GM08714 (cell line): ENCODE data around the gene AFG1L.
"Not testable (repeated sequence)": the region's sequence is repeated elsewhere in the genome, so short reads cannot be mapped to it uniquely, and the experiment has no call there.

Experiments
- H3K4me3 ChIP-seq: fragments of 200-500 bp; sonication (Bioruptor generic); 2 replicates; pipeline ENCODE4 v1.5.1; 2014; ENCODE audit warnings: mild to moderate bottlenecking, low read length, inconsistent platforms
- ZNF274 ChIP-seq: IDR thresholded peaks from 2 replicates; pipeline ENCODE4 v1.6.1; 2012; ENCODE audit warnings: mild to moderate bottlenecking, low read depth, low read length

Gene AFG1L

DNA sequence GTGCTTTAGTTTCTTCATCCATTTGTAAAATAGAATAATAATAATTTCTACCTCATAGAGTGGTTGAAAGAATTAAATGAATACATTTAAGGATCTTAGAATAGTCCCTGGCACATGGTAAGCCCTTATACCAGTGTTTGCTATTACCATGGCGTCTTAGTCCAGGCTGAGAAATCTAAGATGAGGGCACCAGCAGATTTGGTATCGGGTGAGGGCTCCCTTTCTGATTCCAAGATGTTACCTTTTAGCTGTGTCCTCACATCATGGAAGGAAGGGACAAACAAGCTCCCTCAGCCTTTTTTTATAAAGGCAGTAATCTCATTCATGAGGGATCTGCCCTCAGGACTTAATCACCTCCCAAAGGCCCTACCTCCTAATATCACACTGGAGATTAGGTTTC lies 141.9 kb downstream of the AFG1L start:
- no peak overlapping the region for H3K4me3 ChIP-seq
- TF ChIP-seq ZNF274 = no peak

DNA sequence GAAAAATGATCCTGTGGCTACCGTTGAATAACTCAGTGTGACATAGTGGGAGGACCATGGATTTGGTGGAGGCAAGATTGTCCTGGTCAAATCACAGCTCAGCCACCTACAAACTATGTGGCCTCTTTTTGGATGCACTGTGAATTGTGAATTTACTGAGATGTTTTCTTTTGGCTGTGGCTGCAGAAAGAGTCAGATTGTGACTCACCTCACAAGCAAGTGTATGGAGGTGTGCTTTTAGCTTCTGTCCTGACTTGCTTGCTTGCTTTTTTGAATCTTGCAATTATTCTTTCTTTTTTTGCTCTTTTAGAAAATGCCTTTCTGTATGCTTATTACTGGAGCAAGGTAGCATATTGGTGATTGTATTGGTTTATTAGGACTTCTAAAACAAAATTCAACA lies 143.0 kb downstream of the AFG1L start:
- TF ChIP-seq ZNF274 = no peak
- no peak overlapping the region for H3K4me3 ChIP-seq

DNA sequence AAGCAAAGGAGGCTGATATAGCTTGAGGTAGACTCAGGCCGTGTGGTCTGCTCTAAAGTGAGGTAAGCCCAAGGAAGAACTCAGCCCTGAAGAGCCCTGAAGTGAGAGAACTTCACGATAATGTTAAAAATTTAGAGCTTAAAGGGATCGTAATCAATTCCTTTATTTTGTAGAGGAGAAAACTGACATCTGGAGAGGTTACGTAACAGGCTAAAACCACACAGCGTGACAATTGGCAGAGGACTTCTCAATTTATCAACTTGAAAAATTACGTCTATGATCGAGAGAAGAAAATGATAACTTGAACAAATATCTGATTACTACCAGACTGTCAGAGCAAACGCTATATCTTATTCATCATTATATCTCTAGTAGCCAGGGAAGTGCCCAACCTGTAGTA lies 144.1 kb downstream of the AFG1L start:
- no peak for TF ChIP-seq ZNF274
- no peak overlapping the region for H3K4me3 ChIP-seq

DNA sequence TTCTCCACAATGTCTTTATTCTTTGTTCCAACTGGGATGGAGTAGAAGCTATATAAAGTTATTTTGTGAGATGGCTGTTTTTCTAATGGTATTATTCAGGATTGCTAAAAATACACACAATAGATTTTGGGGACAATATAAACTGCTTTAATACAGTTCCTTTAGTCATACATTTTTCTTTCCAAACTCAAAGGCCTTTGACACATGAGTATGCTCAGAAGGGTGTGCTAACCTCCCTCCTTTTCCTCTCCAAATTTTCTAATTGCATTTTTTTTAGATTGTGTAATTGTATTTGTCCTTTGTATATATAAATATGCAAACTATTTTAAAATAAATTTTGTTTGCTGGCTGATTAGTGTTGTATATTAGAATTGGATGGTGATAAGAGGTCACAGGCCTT lies 146.3 kb downstream of the AFG1L start:
- no peak overlapping the region for H3K4me3 ChIP-seq
- no peak for TF ChIP-seq ZNF274

DNA sequence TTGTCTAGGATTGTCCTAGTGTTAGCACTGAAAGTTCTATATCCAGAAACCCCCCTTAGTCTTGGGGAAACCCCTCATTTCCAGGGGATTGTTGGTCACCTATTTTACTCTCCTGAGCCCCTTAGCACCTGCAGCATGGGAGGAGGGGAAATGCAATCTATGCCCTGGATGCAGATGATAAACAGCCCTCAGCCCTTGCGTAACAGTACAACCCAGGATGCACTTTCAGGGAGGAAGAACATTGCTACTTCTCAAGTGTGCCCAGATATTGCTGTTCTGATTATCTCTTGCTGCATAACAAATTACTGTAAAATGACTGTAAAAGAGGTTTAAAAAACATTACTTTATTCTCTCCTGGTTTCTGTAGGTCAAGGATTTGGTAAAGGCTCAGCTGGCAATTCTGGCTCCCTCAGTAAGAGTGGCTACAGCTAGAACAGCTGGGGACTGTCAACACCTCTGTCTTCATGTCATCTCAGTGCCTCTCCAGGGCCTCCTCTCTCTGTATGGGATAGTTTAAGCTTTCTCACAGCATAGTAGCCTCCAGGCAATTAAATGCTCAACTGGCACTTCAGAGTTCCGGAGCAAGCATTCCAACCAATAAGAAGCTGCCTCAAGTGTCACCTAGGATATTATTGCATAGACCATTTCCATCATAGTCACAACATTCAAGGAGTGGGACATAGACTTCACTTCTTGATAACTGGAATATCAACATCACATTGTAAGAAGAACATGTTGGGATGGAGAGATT lies 148.1 kb downstream of the AFG1L start:
- no peak for TF ChIP-seq ZNF274

DNA sequence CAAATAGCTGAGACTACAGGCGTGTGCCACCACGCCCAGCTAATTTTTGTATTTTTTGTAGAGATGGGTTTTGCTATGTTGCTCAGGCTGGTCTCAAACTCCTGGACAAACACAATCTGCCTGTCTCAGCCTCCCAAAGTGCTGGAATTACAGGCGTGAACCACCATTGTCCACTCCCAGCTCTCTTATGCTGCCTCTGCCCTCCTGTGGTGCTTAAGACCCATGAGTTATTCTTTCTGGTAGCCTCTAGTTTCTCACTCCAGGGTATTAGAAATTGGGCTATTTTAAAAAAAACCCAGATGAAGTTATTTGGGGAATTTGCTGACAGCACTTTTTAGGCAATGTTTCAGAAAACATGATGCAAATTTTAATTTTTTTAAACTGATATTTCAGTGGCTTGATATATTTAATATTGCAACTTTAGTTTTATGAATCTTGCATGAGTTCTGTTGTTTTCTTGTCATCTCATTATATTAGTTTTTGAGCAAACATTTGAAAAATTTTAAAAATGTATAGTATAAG lies 151.8 kb downstream of the AFG1L start:
- no peak for TF ChIP-seq ZNF274
- no peak overlapping the region for H3K4me3 ChIP-seq

More for the DNA sequence above, 148.1 kb downstream of the AFG1L start:
- no peak overlapping the region for H3K4me3 ChIP-seq

DNA sequence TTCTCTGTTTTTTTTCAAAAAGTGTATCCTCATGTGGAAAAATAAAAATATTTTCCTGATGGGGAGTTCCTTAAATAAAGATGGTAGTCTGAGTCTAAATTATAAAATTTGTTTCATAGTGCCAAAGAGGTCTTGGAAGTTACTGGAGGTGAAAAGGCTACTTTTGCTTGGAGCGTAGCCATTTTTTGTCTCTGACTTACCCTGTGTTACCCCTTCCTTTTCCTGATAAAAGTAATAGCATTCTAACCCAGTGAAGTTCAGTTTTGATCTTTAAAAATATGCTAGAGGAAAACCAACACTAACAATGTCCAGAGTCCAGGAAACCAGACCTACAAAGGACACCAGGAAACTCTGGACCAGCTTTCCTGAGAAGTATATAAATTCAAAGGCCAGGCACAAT lies 153.6 kb downstream of the AFG1L start:
- no peak overlapping the region for H3K4me3 ChIP-seq
- TF ChIP-seq ZNF274 = no peak

DNA sequence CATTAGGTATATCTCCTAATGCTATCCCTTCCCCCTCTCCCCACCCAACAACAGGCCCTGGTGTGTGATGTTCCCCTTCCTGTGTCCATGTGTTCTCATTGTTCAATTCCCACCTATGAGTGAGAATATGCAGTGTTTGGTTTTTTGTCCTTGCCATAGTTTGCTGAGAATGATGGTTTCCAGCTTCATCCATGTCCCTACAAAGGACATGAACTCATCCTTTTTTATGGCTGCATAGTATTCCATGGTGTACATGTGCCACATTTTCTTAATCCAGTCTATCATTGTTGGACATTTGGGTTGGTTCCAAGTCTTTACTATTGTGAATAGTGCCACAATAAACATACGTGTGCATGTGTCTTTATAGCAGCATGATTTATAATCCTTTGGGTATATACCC lies 154.9 kb downstream of the AFG1L start:
- H3K4me3 ChIP-seq = not testable (repeated sequence)

DNA sequence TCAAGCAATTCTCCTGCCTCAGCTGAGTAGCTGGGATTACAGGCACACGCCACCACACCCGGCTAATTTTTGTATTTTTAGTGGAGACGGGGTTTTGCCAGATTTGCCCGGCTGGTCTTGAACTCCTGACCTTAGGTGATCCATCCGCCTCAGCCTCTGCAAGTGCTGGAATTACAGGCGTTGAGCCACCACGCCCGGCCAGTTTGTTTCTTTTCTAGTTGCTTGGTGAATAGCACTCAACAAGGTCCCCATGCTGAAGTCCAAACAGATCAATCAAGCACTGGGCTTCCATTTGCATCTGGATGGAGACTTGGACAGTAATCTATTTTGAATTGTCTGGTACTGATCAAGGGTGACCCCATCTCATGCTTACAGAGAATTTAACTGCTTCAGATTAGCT lies 157.0 kb downstream of the AFG1L start:
- no peak for TF ChIP-seq ZNF274
- no peak overlapping the region for H3K4me3 ChIP-seq

DNA sequence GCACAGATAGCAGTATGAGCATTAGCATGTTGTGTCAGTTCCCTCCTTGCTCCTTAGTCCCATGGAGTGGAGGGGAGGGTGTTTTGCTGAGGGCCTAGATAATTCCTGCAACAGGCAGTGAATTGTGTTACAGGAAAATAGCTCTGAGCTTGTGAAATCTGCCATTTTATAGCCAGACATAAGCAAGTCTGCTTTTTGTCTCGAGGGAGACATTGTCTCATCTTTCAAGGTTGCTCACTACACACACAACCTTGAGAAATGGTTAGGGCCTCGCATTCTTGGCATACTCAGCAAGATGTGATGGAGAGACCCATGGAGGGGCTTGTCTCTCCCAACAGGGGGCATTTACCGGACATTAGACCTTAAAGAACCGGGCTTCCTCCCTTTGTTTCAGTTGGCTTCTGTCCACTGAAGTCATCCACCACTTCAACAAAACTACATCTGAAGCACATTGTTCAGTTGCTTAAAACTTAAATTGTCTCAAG lies 157.9 kb downstream of the AFG1L start:
- no peak overlapping the region for H3K4me3 ChIP-seq
- no peak for TF ChIP-seq ZNF274

DNA sequence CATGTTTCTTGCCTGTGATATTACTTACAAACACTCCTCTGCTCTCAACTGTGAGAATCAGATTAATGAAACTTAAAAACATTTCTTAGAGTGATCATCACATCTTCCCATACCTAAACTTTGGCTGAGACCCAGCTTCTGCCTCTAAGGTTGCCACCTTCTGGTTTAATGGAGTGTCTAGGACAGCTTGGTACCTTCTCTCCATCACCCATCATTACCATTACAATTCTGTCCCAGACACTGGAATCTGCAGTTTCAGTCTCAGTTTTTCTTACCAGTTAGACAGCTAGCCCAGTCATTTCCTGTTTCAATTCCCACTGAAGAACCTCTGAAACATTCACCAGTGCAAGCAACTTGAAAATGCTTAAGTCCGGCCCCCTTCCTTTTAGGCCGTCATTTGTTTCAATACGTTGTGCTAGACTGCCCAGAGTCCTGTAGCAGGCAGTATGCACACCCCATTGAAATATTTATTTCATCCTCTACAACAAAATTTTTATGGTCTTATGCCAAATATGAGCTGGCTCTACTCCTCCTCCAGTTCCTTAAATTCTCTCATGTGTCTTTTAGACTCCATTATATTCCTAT lies 158.8 kb downstream of the AFG1L start:
- TF ChIP-seq ZNF274 = no peak
- H3K4me3 ChIP-seq = no peak overlapping the region

DNA sequence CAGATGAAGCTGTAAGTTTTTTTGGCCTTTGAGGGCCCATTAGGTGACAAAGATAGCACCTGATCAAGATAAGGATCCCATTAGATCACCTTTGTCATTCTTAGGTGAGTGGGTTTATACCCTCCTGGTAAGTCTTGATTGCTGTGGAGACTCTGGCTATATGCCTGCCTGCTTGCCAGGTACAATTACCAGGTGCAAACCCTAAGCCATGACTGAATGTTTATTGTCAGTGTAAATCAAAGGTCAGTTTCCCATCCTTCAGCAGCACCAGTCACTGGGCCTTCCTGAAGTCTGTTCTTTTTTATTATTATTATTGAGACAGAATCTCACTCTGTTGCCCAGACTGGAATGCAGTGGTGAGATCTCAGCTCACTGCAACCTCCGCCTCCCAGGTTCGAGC lies 159.5 kb downstream of the AFG1L start:
- no peak overlapping the region for H3K4me3 ChIP-seq
- no peak for TF ChIP-seq ZNF274

DNA sequence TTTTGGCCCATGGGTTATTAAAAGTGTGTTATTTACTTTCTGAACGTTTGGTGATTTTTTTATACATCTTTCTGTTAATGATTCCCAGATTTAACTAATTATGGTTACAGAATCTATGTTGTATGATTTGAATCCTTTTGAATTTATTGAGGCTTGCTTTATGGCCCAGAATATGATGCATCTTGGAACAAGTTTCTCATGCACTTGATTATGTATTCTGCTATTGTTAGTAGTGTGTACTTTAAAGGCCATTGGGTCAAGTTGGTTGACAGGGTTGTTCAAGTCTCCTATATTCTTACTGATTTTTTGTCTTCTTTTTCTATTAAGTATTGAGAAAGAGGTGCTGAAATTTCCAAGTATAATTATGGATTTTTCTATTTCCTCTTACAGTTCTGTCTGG lies 160.8 kb downstream of the AFG1L start:
- TF ChIP-seq ZNF274 = no peak
- H3K4me3 ChIP-seq = no peak overlapping the region

DNA sequence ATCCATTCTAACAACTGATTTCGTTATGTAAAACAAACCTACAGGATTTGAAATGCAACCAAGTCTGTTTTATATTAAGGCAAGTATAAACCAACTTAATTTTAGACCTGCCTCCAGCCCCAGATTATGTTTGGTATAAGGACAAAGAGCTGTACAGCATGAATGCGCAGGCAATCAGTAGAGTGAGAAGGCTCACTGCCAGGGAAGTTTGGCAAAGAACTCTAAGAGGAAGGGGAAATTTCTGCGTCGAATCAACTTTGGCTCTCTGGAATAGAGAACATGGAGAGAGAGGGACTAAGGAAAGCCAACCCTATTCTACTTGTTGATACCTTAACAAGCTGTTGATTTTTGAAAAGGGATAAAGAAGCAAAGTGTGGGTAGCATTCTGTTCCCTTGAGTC lies 168.9 kb downstream of the AFG1L start:
- no peak for TF ChIP-seq ZNF274

DNA sequence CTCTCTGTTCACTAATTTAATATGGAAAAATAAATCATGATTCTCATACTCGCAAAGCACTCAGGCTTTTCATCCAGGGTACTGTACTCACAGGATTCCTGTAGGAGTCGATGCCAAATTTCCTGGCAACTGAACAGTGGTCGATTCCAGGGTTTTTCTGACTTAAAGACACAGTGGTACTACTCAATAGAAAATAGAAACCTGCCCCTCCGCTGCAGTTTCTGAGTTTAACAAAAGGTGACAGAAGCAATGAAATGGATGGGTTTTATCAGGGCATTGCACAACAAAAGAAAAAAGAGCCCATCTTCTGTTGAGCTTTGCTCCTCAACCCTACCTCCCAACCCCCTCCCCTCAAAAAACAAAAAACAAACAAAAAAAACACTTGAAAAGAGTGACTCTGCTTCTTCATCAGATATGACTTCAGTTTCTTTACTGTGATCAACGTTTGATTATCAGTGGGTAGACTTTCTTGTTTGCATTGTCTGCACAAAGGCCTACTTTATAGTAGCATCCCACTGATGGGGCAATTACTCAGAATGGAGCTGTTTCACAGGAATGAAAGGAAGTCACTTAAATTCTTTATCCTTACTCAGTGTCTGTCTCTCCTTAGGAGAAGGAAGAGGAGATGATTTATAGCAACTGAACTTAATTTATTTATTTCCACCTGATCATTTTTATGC lies 169.7 kb downstream of the AFG1L start:
- no peak overlapping the region for H3K4me3 ChIP-seq
- no peak for TF ChIP-seq ZNF274

More for the DNA sequence above, 168.9 kb downstream of the AFG1L start:
- no peak overlapping the region for H3K4me3 ChIP-seq
